OCI-LY7 (cell line): ENCODE results near the gene LRP1B. TPM values are rescaled to one million over a fixed set of nuclear protein-coding genes. Genes with fewer than 3 reads are reported as not detected.

ENCODE experiments used
- BruUV-seq: library from RNA; stranded (reverse); fragments of 400-500 nt; replicated peaks from 2 replicates; lab custom pipeline; 2021; lab: Mats Ljungman, UMichigan
- CTCF ChIA-PET: fragments of 300-600 bp; sonication (Branson Sonifier 250); formaldehyde crosslinking; loops from one replicate; lab custom pipeline; 2022; ENCODE audit warnings: antibody characterized with exemption; ENCODE audit not compliant: unreplicated experiment; lab: Charles Lee
- POLR2A ChIA-PET: fragments of 300-600 bp; sonication (Branson Sonifier 250); formaldehyde crosslinking; loops from one replicate; lab custom pipeline; 2022; ENCODE audit warnings: antibody characterized with exemption; lab: Charles Lee
- DNase-seq: peaks from one replicate; pipeline ENCODE4 v3.0.0-alpha.2; 2015; ENCODE audit warnings: low spot score
- H2AFZ ChIP-seq: fragments of 200-600 bp; sonication (generic), shearing (Covaris generic); 2 replicates; pipeline ENCODE4 v1.6.1; 2014; ENCODE audit warnings: mild to moderate bottlenecking, antibody characterized with exemption, low read length, moderate library complexity
- H3K27ac ChIP-seq: fragments of 200-600 bp; sonication (generic); 2 replicates; pipeline ENCODE4 v1.5.1; 2014; ENCODE audit warnings: mixed run types, low read depth, mild to moderate bottlenecking, moderate library complexity, low read length, inconsistent platforms; ENCODE audit not compliant: poor library complexity, severe bottlenecking
- H3K36me3 ChIP-seq: fragments of 200-600 bp; sonication (generic); 2 replicates; pipeline ENCODE4 v1.6.1; 2014; ENCODE audit warnings: mild to moderate bottlenecking, antibody characterized with exemption, low read length, moderate library complexity, mixed read lengths; ENCODE audit not compliant: insufficient read depth
- H3K4me1 ChIP-seq: fragments of 200-600 bp; sonication (generic); 2 replicates; pipeline ENCODE4 v1.5.1; 2014; ENCODE audit warnings: mild to moderate bottlenecking, low read length; ENCODE audit not compliant: insufficient read depth, poor library complexity, severe bottlenecking
- H3K4me2 ChIP-seq: fragments of 200-600 bp; sonication (generic); 2 replicates; pipeline ENCODE4 v1.6.1; 2014; ENCODE audit warnings: mild to moderate bottlenecking, low read length
- H3K4me3 ChIP-seq: fragments of 200-600 bp; sonication (generic); 2 replicates; pipeline ENCODE4 v1.5.1; 2014; ENCODE audit warnings: mild to moderate bottlenecking, low read depth, low read length; ENCODE audit not compliant: poor library complexity, severe bottlenecking
- H3K79me2 ChIP-seq: fragments of 200-600 bp; sonication (generic); 2 replicates; pipeline ENCODE4 v1.6.1; 2016; ENCODE audit warnings: low read depth, mild to moderate bottlenecking, low read length, moderate library complexity, mixed read lengths; ENCODE audit not compliant: insufficient read depth
- H3K9me2 ChIP-seq: fragments of 200-600 bp; sonication (generic); 2 replicates; pipeline ENCODE4 v1.6.1; 2016; ENCODE audit warnings: mild to moderate bottlenecking, low read length, mixed read lengths; ENCODE audit not compliant: insufficient read depth
- H3K9me3 ChIP-seq: fragments of 200-600 bp; sonication (generic); 2 replicates; pipeline ENCODE4 v1.6.1; 2014; ENCODE audit warnings: mild to moderate bottlenecking, mixed run types, low read length, mixed read lengths
- H4K20me1 ChIP-seq: fragments of 200-600 bp; sonication (generic); 2 replicates; pipeline ENCODE4 v1.6.1; 2014; ENCODE audit warnings: mild to moderate bottlenecking, antibody characterized with exemption, low read length, moderate library complexity, mixed read lengths; ENCODE audit not compliant: insufficient read depth
- CTCF ChIP-seq: fragments of 200-600 bp; sonication (generic); conservative IDR thresholded peaks from 2 replicates; pipeline ENCODE4 v1.5.1; 2014; ENCODE audit warnings: mild to moderate bottlenecking, antibody characterized with exemption, low read length, moderate library complexity, mixed read lengths
- EZH2phosphoT487 ChIP-seq: fragments of 200-600 bp; sonication (generic); IDR thresholded peaks from 2 replicates; pipeline ENCODE4 v1.6.1; 2018; ENCODE audit warnings: low read depth, borderline replicate concordance, mild to moderate bottlenecking, mixed run types, antibody characterized with exemption, low read length, moderate library complexity, mixed read lengths
- intact Hi-C: fragments of 100-400 bp; cut with micrococcal nuclease; formaldehyde crosslinking; loops from one replicate; pipeline ENCODE4 v1.10.0; 2022; ENCODE audit not compliant: unreplicated experiment
- total RNA-seq, 2 experiments: library from RNA; depleted of rRNA in 1 of 2; stranded (reverse); fragments of >200 nt in 1 of 2; shearing (Covaris generic) in 1 of 2; gene quantifications; 2 replicates each; pipeline ENCODE4 v1.2.3, GENCODE V29; 2014 to 2022

Gene LRP1B
- total RNA-seq, 2 experiments from 2014 or later, result not detected

GRCh38 chr2:140276661-140277060 is 1854.2 kb downstream of the LRP1B start:
- TF ChIP-seq EZH2phosphoT487 (no peak), CTCF (no peak)
- no peaks in the 10 kb centered on the region for H3K79me2 ChIP-seq
- CTCF ChIA-PET, result no interaction called here
- no peaks in the 10 kb centered on the region for H4K20me1 ChIP-seq
- DNase-seq, result no peak
- no peaks in the 10 kb centered on the region for H3K4me1 ChIP-seq
- H3K9me2 ChIP-seq, result no peaks in the 10 kb centered on the region
- no peak overlapping the region for H3K4me3 ChIP-seq
- H3K9me3 ChIP-seq, result no peaks in the 10 kb centered on the region
- H3K4me2 ChIP-seq, result no peak overlapping the region
- H3K36me3 ChIP-seq, result no peaks in the 10 kb centered on the region
- intact Hi-C loops, result no loop called here
- no TSS peak for BruUV-seq
- no peak overlapping the region for H2AFZ ChIP-seq
- POLR2A ChIA-PET, result no interaction called here
- H3K27ac ChIP-seq, result no peak overlapping the region

GRCh38 chr2:140275427-140275826 is 1855.4 kb downstream of the LRP1B start:
- no TSS peak for BruUV-seq
- no peaks in the 10 kb centered on the region for H3K36me3 ChIP-seq
- CTCF ChIA-PET, result no interaction called here
- no peaks in the 10 kb centered on the region for H3K9me2 ChIP-seq
- DNase-seq, result no peak
- H3K4me3 ChIP-seq, result no peak overlapping the region
- no peak for TF ChIP-seq CTCF
- TF ChIP-seq EZH2phosphoT487, result no peak
- no peaks in the 10 kb centered on the region for H4K20me1 ChIP-seq
- H3K79me2 ChIP-seq, result no peaks in the 10 kb centered on the region
- POLR2A ChIA-PET, result no interaction called here
- no peaks in the 10 kb centered on the region for H3K9me3 ChIP-seq
- H3K4me2 ChIP-seq, result no peak overlapping the region
- no peak overlapping the region for H2AFZ ChIP-seq
- H3K27ac ChIP-seq, result no peak overlapping the region
- intact Hi-C loops, result no loop called here
- H3K4me1 ChIP-seq, result no peaks in the 10 kb centered on the region

- BruUV-seq, result no TSS peak
- CTCF ChIA-PET, result no interaction called here
Observed at GRCh38 chr2:140274891-140275290, 1855.9 kb downstream of the LRP1B start.

More at GRCh38 chr2:140274891-140275290, 1855.9 kb downstream of the LRP1B start:
- Histone ChIP-seq H3K4me1 (no peaks in the 10 kb centered on the region), H3K4me2 (no peak overlapping the region), H2AFZ (no peak overlapping the region), H3K79me2 (no peaks in the 10 kb centered on the region), H3K36me3 (no peaks in the 10 kb centered on the region), H3K4me3 (no peak overlapping the region), H3K9me2 (no peaks in the 10 kb centered on the region), H4K20me1 (no peaks in the 10 kb centered on the region), H3K27ac (no peak overlapping the region), H3K9me3 (no peaks in the 10 kb centered on the region)
- TF ChIP-seq EZH2phosphoT487 (no peak), CTCF (no peak)
- intact Hi-C loops, result no loop called here
- DNase-seq, result no peak
- POLR2A ChIA-PET, result no interaction called here
